KBM-7 (cell line): ENCODE data around the gene PGF.
A peak's percentile ranks its signal among the peaks of the same experiment; 100 is the strongest.
"Not testable (repeated sequence)": the region's sequence is repeated elsewhere in the genome, so short reads cannot be mapped to it uniquely, and the experiment has no call there.

Experiments used
- DNase-seq: peaks from one replicate; pipeline ENCODE4 v3.0.0-alpha.2; 2015
- in situ Hi-C: fragments of 300-500 bp; cut with MboI; formaldehyde crosslinking; loops from 2 replicates; pipeline ENCODE4 v1.14.3; 2020; ENCODE audit warnings: low sequenced_read_pairs, low pct_unique_long_range_greater_than_20kb, mixed read lengths

Gene PGF

DNA sequence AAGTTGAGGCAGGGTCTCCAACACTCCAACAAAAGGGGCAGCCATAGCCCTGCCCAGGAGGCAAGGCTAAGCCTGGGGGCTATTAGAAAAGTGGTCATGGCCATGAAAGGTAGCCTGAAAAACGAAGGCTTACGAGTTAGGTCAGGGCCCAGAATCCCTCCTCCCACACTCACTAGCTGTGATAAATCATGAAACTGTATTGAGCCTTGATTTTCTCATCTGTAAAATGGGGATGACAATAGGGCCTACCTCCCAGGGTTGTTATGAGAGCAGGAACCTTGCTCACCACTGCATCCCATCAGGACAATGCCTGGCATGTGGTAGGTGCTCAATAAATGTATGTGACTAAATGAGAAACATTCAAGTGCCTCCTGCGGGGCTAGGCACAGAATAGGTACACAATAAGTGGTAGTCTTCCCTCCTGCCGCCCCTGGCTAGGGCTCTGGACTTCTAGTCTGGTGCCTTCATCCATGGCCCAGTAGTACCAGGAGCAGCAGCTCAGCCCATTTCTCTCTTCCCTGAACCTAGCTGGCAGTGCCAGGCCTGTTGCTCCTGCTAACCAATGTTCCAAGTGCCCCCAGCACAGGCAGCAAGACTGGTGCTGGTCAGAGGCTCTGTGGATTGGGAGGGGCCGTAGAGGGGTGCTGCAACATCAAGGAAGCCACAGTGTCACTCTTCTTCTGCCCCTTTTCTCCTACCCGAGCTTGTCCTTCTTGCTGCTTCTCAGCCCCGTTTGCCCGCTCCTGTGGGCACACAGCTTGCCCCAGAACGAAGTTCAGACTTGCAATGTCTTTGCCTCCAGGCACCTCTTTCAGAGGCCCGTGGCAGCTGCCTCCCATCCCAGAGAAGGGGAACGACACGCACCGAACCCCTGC is 7.8 kb downstream of the PGF start:
- in situ Hi-C loops: no loop called here
- DNase-seq: no peak

DNA sequence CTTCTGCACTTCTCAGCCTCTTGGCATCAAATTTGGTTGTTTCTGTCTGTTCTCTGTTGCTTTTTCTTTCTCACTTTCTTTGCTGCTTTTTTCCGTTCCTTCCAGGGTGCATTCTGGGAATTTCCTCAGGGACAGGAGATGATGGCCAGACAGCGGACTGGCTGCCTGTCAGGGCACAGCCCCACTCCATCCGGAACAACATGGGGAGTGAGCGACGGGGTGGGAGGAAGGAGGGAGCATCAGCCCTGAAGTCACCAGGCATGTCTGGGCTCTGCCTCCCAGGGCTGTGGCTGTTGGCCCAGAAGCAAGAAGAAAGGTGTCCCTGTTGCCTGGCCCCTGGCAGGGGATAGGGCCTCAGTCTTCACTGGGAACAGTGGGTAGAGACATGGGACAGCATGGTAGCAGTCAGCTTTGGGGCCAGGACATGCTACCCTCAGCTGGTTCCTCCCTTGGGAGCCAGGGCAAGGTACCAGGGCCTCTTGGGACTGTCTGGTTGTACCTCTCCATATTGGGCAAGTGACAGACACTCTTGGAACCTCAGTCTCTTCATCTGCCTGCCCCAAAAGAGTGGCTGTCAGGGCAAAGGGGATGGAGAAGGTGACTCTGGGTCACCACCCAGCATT is 8.6 kb downstream of the PGF start:
- no peak for DNase-seq
- in situ Hi-C loops: no loop called here

DNA sequence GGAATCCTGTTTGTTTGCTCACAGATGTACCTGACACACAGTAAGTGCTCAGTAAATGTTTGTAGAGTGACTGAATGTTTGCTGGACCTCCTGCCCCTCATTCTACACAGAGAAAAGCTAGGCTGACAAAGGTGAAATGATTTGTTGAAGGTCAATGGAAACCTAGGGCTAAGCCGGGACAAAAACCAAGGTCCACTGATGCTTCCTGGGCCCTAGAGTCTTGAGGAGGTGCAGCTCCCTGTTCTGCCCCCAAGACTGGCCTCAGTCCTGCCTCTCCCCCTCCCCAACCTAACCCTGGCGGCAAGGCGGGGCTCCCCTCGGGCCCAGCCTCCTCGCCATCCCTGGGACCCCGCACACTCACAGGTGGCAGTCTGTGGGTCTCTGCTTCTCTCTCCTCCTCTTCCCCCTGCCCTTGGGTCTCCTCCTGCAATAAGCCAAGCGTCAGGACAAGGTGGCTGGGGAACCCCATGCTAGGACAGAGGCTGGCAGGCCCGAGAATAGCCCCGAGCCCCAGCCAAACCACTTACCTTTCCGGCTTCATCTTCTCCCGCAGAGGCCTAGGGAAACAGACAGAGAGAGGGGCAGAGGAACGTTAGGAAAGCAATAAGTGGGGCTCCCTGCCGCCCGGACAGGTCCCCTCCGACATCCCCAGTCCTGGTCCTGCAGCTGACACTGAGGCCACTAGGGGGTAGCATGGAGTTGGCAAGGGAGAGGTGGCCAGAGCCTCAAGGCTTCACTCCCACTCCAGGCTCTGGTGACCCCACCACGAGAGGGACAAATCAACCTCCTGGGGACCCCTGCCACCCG is 9.3 kb downstream of the PGF start:
- peak; percentile 72 for DNase-seq
- in situ Hi-C loops: no loop called here

DNA sequence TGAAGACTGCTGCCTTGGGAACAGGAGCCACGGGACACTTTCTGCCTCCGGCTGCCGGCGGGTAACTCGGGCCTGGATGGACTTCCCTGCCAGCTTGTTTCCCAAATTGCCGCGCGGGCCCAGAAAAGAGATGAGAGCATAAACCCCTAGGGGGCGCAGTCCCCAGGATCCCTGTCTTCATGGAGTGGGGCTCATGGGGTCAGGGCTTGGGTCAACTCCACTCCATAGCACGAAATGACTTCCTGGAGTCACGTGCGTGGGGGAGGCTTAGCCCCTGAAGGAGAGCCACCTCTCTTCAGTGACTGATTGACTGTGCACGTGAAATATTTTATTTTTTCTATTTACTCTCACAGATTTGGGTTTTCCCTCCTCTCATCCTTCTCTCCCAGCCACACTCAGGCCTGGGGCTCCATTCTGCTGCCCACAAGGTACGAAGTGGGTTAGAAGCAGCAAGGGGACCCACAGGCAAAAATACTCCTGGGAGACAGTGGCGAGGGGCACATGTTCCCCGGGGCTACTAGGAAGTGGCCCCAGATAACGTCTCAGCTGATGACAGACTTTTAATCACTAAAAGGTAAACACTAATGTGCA is 10.0 kb downstream of the PGF start:
- peak; percentile 59 for DNase-seq
- in situ Hi-C loops: no loop called here

DNA sequence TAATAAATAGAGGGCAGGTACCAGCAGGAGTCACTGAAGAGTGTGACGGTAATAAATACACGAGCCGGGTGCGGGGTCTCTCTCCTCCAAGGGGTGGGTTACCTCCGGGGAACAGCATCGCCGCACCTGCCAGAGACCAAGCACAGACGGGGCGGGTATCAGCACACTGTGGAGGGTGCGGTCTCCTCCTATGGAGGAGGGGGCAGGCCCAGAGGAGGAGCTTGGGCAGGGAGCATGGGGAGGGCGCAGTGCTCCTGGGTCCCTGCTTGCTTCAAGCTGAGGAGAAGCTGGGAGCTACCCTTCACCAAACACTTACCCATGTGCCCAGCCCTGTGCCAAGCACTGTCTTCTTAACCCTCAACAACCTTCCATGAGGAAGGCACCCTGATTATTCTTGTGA is 12.8 kb downstream of the PGF start:
- no peak for DNase-seq
- in situ Hi-C loops: no loop called here

DNA sequence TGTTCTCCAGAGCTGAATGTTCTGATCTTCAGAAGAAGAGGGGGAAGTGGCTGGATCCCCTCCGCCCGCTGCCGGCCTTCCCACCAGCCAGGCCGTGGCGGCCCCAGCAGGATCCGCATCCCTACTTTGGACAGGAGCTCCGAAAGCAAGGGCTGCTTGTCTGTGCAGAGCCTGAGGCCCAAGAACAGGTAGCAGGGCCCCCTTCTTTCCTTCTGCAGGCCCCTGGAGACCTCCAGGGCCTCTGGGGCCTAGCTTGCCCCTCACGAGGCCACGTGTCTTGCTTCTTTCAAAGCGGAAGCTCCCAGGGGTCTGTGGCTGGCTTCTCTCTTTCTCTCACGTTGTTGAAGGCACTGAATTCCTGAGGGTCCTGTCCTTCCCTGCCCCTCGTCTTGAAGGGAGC is 13.2 kb downstream of the PGF start:
- DNase-seq: no peak
- in situ Hi-C loops: no loop called here

DNA sequence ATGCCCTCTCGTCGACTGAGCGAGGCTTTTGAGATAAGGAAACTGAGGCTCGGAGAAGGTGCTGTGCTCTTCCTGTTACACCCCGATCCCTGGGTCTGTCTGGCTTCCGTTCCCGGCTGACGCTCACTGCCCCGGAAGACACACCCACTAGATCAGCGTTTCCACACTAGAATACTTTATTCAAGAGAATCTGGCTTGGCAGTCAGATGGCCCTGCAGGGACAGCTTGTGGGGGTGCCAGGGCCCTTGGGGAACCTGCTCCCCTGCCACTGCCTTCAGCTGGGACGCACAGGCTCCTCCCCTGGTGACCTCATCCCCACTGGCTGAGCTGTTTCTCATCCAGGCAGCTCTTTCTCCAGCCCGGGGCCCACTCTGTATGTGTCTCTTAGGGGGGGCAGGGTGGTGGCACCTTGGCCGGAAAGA is 13.7 kb downstream of the PGF start:
- in situ Hi-C loops: no loop called here
- DNase-seq: peak; percentile 57

DNA sequence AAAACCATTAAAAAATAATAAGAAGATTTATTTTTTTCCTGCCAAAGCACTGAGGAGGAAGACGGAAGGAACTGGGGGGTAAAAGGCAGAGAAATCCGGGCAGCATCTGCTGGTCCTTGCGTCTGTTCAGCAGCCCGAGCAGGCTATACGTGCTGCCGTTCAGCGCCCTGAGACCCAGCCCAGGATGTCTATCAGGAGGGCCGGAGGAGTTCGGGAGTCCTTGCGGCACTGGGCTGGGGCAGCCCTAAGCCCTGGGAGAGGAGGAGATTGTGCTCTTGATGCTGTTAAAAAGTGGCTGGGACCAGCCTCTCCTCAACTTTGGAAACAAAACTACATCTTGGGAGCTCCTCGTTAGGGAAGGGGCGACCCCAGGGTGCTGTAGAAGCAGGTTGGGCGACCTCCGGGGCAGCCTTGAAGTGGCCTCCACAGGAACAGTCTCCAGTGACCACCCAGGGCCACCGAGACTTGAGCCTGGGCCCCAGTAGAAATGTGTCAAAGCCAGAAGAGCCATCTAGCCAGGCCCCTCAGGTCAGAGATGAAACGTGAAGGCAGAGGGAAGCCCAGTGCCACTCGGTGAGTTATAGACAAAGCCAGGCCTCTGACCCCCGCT is 14.3 kb downstream of the PGF start:
- DNase-seq: no peak
- in situ Hi-C loops: no loop called here

DNA sequence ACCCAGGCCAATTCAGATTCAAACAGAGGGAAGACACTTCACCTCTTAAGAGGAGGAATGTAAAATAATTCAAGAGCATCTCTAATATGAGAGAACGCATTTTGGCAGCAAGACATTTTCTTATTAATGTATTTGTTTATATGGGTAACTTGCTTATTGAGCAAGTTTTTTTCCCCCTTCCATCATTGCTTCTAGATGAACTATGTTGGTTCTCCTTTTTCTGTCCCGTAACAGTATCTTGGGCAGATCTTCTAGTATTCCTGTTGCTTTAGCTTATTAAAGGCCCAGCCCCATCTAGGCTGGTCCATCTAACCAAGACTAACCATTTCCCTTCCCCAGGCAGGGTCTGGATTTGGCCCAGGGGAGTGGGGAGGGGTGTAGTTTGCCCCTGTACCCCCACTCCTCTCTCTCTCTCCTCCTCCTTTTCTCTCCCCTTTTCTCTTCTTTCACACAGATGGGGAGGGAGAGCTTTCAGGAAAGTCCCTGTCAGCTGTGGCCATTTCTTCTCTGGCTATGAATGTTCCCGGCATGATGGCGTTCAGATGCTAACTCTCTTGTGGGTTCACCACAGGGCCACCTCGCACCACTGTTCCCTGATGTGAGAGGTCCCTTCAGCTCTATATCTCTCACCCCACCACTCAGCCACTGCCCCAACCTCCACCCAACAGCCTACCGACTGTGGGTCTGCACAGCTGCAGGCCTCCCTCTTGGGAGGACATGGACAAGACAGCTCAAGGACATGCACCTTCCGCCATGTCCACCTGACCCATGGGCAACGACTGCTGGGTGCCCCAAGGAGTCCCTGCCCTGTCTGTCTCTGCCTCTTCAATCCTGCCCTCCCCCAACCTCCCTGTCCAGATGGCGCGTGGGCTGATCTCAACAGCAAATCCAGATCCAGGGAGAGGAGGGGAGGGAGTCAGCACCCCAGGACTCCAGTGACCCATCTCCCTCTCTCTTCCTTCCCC is 16.6 kb downstream of the PGF start:
- in situ Hi-C loops: no loop called here
- DNase-seq: no peak

DNA sequence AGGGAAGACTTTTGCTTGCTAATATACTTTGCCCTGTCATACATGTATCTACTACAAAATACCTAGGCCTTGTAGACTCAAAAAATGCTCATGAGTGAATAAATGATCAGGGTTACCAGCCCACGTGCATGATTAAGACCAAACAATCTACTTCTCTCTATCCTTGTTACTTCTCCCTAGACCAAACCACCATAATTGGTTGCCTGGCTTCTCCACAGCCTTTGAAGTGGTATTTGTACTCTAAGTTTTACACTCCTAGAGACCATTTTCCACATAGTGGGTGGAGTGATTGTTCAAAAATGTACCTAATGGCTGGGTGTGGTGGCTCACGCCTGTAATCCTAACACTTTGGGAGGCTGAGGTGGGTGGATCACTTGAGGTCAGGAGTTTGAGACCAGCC is 18.2 kb downstream of the PGF start:
- in situ Hi-C loops: no loop called here
- DNase-seq: no peak

DNA sequence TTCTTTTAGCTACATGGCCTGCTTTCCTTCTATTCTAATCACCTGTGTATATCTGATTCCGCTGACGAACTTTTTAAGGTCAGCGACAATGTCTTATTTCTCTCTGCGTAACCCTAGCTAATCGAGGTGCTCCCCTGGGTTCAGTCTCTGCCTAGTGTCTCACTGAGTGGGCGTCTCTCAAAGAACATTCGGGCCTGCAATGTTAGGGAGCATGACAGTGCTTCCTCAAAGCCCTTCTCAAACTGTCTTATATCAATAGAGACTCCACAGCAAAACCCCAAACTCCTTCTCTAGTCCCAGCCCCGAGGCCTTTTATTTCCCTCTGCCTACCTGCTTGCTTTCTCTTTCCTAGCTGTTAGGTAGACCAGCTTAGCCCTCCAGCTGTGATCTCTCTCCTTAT is 18.7 kb downstream of the PGF start:
- in situ Hi-C loops: no loop called here
- DNase-seq: no peak

DNA sequence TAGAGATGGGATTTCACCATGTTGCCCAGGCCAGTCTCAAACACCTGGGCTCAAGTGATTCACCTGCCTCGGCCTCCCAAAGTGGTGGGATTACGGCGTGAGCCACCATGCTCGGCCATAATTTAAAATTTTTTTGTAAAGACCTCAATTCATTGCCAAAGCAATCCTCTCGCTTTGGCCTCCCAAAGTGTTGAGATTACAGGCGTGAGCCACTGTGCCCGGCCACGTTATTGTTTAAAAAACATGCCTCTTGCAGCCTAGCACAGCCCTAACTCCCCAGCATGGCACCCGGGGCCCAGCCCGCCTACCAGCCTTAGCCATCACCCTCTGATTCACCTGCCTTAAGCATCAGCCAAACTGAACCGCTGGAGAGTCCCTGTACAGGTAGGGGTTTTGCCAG is 19.2 kb downstream of the PGF start:
- in situ Hi-C loops: no loop called here

DNA sequence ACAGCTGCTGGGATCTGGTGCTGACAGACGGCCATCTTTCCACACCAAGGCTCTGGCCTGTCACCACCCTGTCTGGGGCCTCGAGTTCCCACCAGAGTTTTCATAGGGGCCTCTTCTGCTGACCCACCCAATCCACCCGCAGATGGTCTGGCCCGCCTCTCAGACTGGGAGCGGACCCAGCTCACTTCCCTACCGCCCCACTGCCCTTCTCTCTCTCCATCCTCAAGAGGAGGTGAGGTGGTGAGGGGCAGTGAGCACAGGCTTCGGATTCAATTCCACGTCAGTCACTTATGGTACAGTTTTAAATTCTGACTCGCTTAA is 20.1 kb downstream of the PGF start:
- in situ Hi-C loops: no loop called here
- DNase-seq: no peak

More for the DNA sequence above, 19.2 kb downstream of the PGF start:
- no peak for DNase-seq

DNA sequence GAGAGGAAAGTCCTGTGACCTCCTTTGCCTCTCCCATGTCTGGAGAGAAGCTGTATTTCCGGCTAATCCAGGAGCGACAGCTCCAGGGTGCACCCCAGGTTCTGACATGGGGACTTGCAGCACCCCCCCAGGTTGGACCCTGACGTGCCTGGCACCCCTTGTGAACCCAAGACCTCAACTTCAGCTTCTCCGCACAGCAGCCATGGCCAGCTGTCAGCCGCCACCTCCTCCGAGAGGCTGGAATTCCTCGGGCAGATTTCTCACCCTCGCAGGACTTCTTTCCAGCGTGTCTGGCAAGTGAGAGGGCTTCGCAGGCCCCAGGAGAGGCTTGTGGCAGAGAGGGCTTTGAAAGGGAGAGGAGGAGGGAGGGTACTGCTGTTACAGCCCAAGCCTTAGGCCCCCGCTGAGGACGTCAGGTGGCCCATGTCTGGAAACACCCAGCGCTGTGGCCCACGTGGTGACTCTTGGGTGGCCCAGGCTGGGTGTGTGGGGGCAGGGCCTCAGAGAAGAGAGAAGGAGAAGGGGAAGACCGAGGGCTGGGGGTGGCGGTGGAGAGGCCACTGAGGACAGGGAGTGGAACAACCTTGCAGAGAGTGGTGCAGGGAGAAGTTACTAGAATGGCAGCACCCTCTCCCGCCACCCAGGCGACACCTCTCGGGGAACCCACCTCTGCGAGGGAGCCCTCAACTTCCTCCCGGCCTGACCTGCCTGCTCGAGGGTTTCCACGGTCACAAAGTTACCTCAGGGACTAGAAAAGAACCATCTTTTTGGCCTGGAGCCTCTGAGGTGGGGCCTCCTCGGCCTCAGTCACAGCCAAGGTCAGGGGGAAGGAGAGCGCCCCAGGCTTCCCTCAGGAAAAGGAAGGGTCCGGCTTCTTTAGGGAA is 20.7 kb downstream of the PGF start:
- in situ Hi-C loops: no loop called here
- no peak for DNase-seq

DNA sequence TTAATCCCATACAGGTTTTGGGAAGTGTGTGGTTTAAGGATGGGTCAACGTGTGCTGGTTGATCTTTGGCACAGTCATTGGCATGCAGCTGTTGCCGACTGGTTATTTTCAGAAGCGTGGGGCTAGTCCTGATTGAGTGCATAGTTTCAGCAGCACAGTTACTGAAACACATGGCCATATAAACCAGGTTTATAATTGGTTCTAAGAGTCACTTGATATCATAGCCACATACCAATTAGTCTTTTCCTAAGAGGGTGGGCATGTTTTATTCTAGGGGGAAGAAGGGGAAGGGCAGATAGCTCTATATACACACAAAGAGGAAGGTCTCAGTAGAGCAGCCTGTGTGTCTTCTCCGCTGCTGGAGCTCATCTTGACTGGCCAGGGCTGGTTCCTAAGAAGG is 21.4 kb downstream of the PGF start:
- in situ Hi-C loops: no loop called here
- peak; percentile 53 for DNase-seq

DNA sequence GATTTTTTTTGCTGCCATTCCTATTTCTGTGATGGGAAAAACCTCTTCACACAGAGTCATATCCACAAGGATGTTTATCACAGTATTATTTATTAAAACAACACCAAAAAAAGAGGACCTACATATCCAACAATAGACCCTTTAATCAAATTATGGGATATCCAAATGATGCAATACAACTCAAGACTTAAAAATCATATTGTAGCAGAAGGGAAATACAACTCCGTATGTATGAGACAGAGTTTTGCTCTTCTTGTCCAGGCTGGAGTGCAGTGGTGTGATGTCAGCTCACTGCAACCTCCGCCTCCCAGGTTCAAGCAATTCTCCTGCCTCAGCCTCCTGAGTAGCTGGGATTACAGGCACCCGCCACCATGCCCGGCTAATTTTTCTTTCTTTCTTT is 22.5 kb downstream of the PGF start:
- in situ Hi-C loops, DNase-seq: not testable (repeated sequence)

DNA sequence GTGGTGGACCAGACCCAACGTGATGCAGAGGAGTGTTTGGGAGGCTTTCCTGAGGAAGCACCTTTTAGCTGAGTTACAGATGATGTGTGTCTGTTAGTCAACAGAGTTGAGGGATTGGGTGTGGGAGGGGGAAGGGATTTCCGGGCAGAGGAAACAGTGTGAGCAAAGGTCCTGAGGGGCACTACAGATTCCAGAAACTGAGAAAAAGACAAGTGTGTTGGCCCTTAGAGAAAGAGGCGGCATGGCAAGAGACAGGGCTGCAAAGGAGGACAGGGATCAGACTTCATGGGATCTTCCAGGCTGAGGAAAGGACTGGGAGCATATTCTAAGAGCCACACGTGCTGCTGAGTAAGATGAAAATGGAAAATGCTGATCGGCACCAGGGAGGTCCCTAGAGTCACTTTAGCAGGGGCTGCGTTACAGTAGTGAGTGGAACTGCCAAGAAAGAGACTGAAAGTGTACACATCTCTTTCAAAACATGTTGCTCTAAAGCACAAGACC is 22.9 kb downstream of the PGF start:
- in situ Hi-C loops: no loop called here
- peak; percentile 72 for DNase-seq
